ENCODE data around the gene LRCH4. TPM values are rescaled to one million over a fixed set of nuclear protein-coding genes. Genes with fewer than 3 reads are reported as not detected.
"Not testable (repeated sequence)": the region's sequence is repeated elsewhere in the genome, so short reads cannot be mapped to it uniquely, and the experiment has no call there.

LRCH4 gene
- polyA plus RNA-seq, 4 donors: 25.9 to 55.9 (median 47.4) TPM

DNA sequence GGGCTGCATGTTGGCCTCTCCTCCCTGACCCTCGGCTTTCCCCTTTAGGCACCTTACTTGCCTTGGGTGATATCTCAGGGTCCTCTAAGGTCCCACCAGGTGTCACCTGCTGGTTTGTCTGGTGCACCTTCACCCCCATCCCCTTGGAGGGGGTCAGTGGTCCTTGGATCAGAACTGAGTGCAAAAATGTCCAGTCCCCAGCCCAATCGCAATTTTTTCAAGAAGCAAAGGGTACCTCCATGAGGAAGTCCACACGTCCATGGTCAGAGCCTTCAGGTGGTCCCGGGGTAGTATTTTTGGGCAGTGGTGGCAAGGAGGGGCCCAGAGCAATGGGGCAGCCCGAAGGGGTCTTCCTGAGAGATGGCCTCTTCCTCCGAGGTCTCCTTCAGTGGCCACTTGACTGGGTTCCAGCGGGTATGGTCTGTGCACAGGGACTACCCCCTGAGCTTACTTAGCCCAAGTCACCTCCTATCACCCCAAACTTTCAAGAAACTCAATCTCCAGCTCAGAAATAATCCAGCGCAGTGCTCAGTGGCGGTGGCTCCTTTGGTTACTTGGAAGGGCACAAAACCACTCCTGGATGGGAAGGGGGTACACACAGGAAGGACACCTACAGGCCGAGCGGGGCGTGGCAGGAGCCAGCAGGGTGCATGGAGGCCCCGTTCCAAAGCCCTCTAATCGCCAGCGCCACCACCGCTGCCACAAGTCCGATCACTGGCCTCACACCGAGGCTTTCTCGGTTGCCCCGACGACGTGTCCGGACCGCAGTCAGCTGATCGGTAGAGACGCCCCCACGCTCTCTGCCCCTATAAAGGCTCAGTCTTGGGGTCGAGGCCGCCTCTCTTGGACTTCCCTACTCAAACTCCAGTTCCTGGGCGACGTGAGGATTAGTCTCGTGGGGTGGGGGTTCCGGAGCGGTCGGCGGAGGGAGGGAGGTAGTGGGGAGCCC lies 16.8 kb downstream of the LRCH4 start:
- no peak for DNase-seq (ENCODE audit: low read depth in 4 of 4, low spot score in 2 of 4)

DNA sequence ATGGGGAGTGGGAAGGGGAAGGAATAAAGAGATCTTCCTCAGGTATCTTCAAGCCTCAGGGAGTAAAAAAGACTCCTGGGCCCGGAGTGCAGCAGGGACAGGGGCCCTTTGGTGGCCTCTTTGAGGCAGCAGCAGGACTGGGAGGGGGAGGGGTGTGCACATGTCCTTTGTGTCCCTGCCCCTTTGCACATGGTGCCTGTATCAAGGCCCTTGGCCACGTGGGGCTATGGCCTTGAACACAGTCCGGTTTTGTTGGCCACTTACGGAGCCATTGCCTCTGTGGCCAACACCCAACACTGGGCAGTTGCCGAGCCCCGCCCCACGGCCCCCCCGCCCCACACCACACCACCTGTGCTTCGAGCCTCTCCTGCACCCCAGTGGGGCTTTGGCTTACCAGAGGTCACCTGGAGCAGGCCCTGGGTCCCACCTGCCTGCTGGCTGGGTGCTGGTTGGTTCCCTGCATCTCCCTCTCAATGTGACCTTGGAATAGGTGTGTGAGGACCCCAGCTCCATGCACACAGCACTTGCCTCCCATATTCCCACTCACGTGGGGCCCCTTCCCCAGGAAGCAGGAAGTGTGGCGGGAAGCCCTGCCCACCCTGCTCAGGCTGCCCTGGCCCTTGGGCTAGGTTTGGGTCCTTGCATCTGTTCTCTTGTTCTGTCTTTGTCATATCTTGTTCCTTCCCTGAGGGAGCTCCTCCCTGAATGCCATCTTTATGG lies 17.6 kb downstream of the LRCH4 start:
- DNase-seq (ENCODE audit: low read depth in 4 of 4, low spot score in 2 of 4): no peak

DNA sequence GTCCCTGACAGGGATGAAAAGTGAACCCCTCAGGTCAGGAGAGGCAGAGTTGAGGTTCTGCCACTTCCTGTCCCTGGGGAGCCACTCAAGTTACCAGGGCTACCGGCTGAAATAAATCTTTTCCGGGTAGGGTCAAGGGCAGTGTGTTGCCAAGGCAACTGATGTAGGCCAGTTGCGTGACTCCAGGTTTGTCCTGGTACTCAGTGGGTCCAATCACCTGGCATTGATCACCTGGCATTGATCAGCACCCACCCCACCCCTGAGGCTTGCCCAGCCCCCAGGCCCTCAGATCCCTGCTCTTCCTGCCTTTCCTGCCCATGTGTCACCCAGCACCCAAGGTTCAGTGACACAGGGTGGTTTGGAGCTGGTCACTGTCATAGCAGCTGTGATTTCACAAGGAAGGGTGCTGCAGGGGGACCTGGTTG lies 18.2 kb downstream of the LRCH4 start:
- DNase-seq (ENCODE audit: low read depth in 4 of 4, low spot score in 2 of 4): no peak

DNA sequence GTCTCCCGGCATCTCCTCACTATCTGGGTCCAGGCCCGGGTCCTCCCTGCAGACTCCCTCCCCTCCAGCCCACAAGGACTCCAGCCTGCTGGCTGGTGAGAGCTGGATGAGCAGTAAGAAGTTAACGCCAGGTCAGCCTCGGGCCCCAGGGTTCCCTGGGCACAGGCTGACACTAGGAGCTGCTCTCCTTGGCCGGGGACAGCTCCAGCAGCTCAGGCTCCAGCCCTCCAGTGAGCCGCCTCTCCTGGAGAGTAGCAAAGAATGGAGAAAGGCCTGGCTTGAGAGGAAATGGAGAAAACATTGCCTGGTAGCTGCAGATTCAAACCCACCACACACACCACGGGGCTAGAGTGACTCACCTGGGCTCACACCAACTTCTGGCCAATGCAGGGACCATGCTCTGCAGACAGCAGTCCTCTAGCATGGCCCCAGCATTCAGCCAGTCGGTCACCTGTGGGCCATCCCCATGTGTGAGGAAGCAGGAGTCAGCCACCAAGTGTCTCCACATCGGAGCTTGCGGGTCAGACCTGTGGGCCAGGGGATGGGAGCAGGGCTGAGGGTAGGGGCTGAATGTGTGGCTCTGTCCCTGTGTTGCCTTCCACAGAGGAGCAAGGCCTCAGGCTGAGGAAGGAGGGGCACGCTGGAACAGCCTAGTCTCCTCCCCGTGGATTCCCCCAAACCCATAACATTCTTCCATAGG lies 18.7 kb downstream of the LRCH4 start:
- no peak for DNase-seq (ENCODE audit: low read depth in 4 of 4, low spot score in 2 of 4)

DNA sequence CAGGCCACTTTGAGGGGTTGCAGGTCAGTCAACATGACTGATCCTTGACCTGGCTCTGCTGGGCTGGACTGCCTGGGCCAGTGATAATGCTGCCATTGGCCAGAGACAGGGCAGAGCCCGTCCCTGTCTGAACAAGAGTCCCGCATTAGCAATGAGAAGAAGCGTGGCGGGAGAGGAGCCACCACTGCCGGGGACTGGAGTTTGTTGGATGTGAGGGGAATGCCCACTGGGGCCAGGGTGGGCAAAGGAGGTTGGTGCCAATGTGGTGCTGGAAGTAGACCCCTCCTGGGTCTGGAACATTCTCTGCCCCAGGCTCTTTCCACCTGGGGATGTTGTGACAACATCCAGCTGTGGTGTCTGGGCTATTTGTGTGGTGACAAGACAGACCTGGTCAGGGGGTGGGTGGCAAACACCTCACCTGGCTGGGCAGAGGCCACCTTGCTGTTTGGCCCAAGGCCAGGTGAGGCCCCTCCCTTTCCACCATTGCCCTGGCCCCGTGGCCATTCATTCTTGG lies 19.9 kb downstream of the LRCH4 start:
- no peak for DNase-seq (ENCODE audit: low read depth in 4 of 4, low spot score in 2 of 4)

DNA sequence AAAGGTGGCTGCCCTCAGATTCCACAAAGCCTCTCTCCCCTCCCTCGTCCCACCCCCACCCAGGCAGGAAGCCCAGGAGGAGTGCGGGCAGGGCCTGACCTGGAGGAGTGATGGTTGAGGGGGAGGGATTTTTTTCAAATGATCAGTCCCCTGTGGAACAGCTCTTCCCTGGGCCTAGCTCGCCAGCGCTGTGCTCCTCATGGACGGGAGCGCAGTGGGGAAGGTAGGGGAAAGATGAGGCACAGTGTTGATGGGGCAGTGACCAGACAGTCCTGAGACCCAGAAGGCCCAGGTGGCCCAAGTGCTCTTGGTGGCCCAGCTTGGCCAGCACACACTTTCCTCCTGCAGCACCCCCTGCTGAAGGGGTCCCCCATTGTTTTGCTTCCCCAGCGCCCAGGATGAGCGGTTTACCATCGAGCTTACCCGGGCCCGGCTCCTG lies 20.8 kb downstream of the LRCH4 start:
- DNase-seq (ENCODE audit: low read depth in 4 of 4, low spot score in 2 of 4): no peak

DNA sequence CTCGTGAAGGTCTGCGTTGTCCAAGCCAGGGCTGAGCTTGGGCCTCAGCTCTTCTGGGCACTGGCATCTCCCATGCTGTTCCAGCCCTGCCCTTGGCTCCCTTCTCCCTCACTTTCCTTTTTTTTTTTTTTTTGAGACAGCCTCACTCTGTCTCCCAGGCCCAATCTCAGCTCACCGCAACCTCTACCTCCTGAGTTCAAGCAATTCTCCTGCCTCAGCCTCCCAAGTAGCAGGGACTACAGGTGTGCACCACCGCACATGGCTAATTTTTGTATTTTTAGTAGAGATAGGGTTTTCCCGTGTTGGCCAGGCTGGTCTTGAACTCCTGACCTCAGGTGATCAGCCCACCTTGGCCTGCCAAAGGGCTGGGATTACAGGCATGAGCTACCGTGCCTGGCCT lies 21.5 kb downstream of the LRCH4 start:
- DNase-seq (ENCODE audit: low read depth in 4 of 4, low spot score in 2 of 4): not testable (repeated sequence)

DNA sequence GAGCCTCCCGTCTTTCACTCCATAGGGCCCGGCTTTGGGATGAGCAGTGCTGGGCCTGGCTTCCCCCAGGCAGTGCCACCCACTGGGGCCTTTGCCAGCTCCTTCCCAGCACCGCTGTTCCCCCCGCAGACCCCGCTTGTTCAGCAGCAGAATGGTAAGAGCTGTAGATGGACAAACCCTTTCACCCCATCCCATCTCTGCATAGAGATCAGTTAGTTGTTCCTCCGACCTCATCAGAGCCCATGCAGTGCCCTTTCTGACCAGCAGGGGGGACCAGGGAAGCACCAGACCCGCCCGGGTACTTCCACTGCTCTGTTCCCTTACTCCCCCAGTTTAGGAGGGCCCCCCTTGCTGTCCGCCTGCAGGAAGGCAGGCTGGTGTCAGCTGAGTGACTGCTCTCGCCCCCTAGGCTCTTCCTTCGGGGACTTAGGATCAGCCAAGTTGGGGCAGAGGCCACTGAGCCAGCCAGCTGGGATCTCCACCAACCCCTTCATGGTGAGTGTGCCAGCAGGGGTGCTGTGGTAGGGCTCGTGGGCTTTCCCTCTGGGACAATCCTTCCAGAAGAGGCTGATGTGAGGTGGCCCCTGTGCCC lies 22.0 kb downstream of the LRCH4 start:
- no peak for DNase-seq (ENCODE audit: low read depth in 4 of 4, low spot score in 2 of 4)

DNA sequence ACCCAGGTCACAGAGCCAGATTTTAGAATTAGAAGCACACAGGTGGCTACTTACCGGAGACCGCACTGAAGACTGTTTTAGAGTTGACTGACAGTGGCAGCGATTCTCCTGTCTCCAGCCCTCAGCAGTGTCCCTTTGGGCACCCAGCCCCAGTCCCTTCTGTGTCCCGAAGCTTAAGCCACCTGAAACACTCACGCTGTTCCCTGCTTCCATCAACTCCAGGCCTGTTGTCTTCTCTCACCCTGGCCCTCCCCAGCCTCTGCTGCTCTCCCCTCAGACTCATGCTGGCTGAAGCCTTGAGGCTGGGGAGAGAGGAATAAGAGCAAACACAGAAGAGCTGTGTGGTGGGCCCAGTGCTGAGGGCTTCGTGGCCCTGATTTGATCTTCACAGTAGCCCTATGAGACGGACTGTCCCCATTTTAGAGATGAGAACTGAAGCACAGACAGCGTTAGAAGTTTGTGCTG lies 22.8 kb downstream of the LRCH4 start:
- no peak for DNase-seq (ENCODE audit: low read depth in 4 of 4, low spot score in 2 of 4)

DNA sequence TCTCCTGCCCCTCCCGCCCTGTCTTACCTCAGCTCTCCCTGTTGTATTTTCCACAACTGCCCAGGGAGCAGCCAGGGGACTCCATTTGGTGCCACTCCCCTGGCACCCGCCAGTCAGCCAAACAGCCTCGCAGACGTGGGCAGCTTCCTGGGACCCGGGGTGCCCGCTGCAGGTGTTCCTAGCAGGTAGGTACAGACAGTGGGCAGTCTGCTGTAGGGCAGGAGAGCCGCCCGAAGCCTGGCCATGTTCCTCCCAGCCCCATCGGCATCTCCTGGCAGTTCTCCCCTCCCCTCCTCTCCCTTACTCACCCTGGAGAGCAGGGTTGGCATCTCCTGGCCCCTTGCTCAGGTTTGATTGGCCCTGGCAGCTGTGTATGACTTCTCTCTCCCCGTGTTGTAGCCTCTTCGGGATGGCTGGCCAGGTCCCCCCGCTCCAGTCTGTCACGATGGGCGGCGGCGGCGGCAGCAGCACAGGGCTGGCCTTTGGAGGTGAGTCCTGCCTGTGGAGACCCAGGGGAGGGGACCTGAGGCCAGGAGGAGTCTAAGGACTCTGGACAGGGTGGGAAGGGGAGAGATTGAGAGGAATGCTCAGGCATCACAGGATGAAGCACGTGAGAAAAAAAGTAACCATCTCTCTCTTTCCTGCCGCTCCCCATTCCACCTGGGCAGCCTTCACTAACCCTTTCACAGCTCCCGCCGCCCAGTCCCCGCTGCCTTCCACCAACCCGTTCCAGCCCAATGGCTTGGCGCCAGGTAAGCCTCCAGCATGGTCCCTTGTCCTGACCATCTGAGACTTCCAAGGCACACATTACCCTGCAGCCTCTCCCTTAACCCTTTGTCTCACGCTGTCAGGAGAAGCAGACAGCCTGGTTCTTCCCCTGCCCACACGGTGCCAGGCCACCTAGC lies 23.5 kb downstream of the LRCH4 start:
- no peak for DNase-seq (ENCODE audit: low read depth in 4 of 4, low spot score in 2 of 4)

DNA sequence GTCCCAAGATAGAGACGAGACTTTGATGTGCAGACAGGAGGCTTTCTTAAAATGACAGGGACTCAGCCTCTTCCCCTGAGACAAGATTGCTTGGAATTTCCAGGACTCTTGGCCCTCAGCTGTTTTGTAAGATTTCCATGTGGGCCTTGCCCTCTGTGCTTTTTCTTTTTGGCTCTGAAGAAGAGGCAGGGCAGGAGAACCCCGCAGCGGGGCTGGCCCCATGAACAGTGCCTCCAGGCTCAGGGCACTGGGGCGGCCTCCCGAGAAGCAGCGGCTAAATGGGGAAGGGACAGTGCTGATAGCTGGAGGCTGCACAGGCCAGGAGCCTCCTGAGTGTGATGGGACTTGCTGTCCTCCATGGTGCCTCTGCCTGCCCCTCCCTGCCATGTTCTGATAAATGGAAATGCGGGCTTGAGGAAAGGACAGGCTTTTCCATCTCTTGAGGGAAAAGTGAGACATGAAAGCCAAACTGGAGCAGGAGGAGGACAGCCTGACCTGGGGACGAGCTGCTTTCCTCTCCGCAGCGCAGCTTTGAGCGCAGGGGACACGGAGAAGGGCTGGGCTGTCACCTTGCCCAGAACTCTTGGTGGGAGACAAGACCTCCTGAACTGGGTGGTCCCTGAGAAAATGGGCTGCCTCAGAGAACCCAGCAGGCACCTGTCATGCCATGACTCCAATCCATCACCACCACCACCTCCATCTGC lies 24.3 kb downstream of the LRCH4 start:
- no peak for DNase-seq (ENCODE audit: low read depth in 4 of 4, low spot score in 2 of 4)

DNA sequence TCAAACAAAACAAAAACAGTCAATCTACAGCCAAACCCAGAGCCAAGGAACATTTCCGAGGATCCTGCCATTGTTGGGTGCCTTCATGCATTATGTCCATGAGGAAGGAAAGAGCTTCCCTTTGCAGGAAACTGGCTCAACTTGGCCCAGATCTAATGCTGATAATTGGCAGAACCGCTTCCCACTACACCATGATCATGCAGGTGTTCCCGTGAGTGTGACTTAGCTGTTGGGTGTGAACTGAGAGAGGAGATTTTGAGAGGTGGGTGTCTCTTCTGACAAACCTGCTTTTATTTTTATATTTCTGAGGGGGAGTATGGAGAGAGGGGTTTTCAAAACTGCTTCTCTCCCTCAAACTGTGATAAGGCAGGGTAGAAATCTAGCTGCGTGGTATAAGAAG lies 26.8 kb downstream of the LRCH4 start:
- DNase-seq (ENCODE audit: low read depth in 4 of 4, low spot score in 2 of 4): no peak

DNA sequence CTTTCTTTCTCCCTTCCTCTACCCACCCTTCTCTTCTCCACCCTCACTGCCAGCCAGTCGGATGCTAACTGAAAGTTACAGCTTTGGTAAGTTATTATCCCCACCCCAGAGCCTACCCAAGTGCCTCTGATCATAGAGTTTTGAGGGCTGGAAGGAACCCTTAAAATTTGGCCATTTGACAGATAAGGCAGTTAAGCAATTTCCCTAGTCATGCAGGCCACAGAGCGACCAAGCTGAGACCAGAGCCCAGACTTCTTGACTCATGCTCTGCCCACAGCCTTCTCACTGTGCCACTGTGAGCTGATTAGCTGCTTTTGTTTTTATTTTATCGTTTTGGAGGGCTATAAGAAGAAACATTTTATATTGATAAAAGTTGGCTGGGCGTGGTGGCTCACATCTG lies 29.4 kb downstream of the LRCH4 start:
- DNase-seq (ENCODE audit: low read depth in 4 of 4, low spot score in 2 of 4): no peak

DNA sequence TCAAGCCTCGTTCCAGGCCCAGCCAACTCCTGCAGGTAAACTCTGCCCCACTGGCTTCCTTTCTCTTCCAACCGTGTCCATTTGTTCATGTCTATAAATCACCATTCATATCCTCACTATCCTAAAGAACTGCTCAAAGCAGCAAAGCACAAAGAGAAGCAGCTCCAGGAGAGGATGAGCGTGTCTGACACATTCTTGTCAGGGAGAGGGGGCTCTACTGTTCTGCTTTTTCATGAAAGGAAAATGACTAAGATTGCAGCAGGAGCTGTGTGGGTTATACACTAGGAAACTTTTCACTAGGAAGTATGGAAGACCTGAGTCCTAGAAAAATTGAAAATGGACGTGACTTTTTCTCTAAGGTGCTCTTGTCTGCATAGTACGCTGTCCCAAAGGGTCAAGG lies 30.2 kb downstream of the LRCH4 start:
- DNase-seq (ENCODE audit: low read depth in 4 of 4, low spot score in 2 of 4): no peak

DNA sequence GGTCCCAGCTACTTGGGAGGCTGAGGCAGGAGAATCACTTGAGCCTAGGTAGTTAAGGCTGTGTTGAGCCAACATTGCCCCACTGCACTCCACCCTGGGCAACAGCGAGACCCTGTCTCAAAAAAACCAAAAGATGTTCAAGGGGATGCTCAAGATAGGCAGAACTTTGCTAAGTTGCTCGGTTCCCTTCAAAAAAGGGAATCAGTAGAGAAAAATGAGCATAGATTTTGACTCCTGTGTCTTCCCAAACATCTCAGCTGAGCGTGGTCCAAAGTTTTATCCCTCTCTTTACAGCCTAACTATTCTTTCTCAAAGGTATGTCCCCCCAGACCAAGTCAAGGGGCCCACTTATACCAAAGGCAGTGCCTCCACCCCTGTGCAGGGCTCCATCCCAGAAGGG lies 32.9 kb downstream of the LRCH4 start:
- no peak for DNase-seq (ENCODE audit: low read depth in 4 of 4, low spot score in 2 of 4)

DNA sequence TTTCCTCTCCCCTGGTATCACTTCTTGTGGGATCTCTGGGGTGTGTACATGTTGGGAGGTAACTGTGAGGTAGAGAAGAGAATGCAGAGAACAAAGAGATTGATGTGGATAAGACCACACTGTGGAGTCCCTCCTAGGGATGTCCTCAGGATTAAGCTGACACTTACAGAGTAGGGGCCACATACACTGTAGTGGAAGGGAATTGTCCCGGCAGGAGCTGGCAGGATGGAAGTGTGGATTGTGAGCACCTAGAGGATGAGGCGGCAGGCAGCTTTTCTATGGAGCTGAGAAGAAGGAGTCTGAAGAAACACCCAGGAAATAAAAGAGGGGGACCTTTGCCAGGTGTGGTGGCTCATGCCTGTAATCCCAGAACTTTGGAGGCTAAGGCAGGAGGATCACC lies 33.4 kb downstream of the LRCH4 start:
- DNase-seq (ENCODE audit: low read depth in 4 of 4, low spot score in 2 of 4): no peak

DNA sequence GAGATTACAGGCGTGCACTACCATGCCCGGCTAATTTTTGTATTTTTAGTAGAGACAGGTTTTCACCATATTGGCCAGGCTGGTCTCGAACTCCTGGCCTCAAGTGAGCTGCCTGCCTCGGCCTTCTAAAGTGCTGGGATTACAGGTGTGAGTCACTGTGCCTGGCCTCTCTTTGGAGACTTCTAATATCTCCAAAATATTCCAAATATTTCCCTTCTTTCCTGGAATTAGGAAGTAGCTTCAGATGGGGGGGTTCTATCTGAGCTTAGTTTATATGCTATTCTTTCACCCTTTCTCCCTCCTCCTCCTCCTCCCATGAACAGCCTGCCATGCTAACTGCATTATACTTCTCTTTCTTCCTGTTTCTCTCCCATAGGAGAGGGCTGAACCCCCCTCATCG lies 37.5 kb downstream of the LRCH4 start:
- not testable (repeated sequence) for DNase-seq (ENCODE audit: low read depth in 4 of 4, low spot score in 2 of 4)

DNA sequence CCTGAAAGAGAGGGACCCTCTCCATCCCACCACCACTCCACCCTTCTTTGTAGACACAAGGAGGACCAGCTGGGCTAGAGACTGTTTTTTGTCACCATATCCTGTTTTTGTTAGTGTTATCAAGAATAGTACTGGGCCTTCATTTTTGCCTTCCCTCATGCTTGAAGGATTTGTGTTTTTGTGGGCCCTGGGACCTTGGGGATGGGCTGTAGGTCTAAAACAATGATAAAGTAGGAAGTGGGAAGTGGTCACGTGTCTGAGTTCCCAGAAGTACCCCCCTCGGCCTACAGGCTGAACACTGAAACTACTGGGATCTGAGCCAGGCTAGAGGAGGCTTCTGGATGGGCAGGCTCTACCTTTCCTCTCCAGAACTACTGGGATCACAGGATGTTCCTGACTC lies 38.1 kb downstream of the LRCH4 start:
- DNase-seq (ENCODE audit: low read depth in 4 of 4, low spot score in 2 of 4): no peak

Data from left renal cortex interstitium (tissue), 4 donors.